Measurements from ENCODE around the gene LCAT.

DNA sequence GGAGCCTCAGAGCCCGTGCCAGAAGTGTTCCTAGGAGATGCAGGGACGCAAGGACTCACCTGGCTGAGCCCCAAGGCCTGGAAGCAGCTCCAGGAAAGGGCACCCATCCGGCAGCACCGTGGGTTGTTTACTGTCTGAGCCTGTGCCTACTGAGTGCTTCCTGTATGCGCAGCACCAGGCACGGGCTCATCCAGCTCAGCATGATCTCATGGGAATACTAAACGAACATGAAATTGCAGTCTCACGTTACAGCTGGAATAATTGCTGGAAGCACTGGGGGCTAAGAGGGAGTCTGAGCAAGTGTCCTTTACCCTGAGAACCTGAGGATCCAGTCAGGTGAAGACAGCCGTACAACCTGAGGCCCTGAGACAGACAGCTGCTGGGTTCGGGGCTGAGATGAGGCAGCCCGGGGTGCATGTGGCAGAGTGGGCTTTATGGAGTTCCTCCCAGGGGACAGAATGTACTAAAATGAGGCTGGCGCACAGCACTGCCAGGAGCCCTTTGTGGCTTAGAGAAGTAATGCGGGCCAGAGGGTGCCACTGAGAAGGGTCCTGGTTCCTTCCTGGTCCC, 17.7 kb downstream of the LCAT start:
- no peak for TF ChIP-seq POLR2AphosphoS5 (IDR thresholded peaks at IDR 0.05)
- TF ChIP-seq, protein P1, sequence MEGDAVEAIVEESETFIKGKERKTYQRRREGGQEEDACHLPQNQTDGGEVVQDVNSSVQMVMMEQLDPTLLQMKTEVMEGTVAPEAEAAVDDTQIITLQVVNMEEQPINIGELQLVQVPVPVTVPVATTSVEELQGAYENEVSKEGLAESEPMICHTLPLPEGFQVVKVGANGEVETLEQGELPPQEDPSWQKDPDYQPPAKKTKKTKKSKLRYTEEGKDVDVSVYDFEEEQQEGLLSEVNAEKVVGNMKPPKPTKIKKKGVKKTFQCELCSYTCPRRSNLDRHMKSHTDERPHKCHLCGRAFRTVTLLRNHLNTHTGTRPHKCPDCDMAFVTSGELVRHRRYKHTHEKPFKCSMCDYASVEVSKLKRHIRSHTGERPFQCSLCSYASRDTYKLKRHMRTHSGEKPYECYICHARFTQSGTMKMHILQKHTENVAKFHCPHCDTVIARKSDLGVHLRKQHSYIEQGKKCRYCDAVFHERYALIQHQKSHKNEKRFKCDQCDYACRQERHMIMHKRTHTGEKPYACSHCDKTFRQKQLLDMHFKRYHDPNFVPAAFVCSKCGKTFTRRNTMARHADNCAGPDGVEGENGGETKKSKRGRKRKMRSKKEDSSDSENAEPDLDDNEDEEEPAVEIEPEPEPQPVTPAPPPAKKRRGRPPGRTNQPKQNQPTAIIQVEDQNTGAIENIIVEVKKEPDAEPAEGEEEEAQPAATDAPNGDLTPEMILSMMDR (IDR thresholded peaks at IDR 0.05): no peak
- no peak for TF ChIP-seq POLR2A (IDR thresholded peaks at IDR 0.05)

Measured in gastroesophageal sphincter (tissue), 3 donors.